HEK293 (cell line): ENCODE measurements around the gene PTS.

ENCODE experiments used
- CTCF ChIA-PET: fragments of 350-600 bp; formaldehyde crosslinking; extraction: SDS; loops from one replicate; lab custom pipeline; 2021; ENCODE audit warnings: antibody characterized with exemption; lab: Yijun Ruan, JAX
- POLR2A ChIA-PET: fragments of 300-600 bp; formaldehyde crosslinking; extraction: SDS; loops from one replicate; lab custom pipeline; 2020; ENCODE audit warnings: antibody characterized with exemption, inconsistent platforms; lab: Yijun Ruan, JAX
- H3K27ac ChIP-seq: fragments of 200-500 bp; sonication (Bioruptor generic); 2 replicates; pipeline ENCODE4 v1.5.1; 2014; ENCODE audit warnings: low read depth, low read length, control low read depth, inconsistent platforms; ENCODE audit errors: extremely low read depth
- H3K36me3 ChIP-seq, 2 experiments: fragments of 200-500 bp in 1 of 2; sonication (Bioruptor generic) in 1 of 2; 1 replicate in 1 of 2; 2 replicates in 1 of 2; pipeline ENCODE4 v1.5.1; 2014 to 2017; ENCODE audit warnings: inconsistent platforms in 2 of 2, low read length in 2 of 2; ENCODE audit not compliant: control insufficient read depth in 2 of 2, insufficient read depth in 1 of 2
- H3K4me1 ChIP-seq: fragments of 200-500 bp; sonication (Bioruptor generic); 2 replicates; pipeline ENCODE4 v1.5.1; 2014; ENCODE audit warnings: mild to moderate bottlenecking, low read length, inconsistent platforms; ENCODE audit not compliant: control insufficient read depth, insufficient read depth
- H3K4me3 ChIP-seq: 2 replicates; pipeline ENCODE4 v1.5.1; 2011; ENCODE audit warnings: low read depth, mild to moderate bottlenecking, control low read depth, low read length, moderate library complexity
- H3K9me3 ChIP-seq: fragments of 200-500 bp; sonication (Bioruptor generic); 2 replicates; pipeline ENCODE4 v1.5.1; 2014; ENCODE audit warnings: low read depth, low read length, inconsistent platforms; ENCODE audit not compliant: control insufficient read depth, insufficient read depth
- AEBP2 ChIP-seq: fragments of 450-650 bp; formaldehyde crosslinking; IDR thresholded peaks from 2 replicates; pipeline ENCODE4 v1.5.1; 2016; ENCODE audit warnings: missing biosample characterization, missing genetic modification characterization, borderline replicate concordance
- KLF7 ChIP-seq: fragments of 450-650 bp; formaldehyde crosslinking; IDR thresholded peaks from 2 replicates; pipeline ENCODE4 v1.5.1; 2016; ENCODE audit warnings: missing biosample characterization, missing genetic modification characterization, borderline replicate concordance
- OVOL3 ChIP-seq: fragments of 450-650 bp; formaldehyde crosslinking; IDR thresholded peaks from 2 replicates; pipeline ENCODE4 v1.5.1; 2016; ENCODE audit warnings: missing biosample characterization, missing genetic modification characterization
- PRDM2 ChIP-seq: fragments of 450-650 bp; formaldehyde crosslinking; IDR thresholded peaks from 2 replicates; pipeline ENCODE4 v1.5.1; 2016; ENCODE audit warnings: missing biosample characterization, missing genetic modification characterization, borderline replicate concordance
- ZBTB21 ChIP-seq: fragments of 450-650 bp; formaldehyde crosslinking; IDR thresholded peaks from 2 replicates; pipeline ENCODE4 v1.5.1; 2017; ENCODE audit warnings: missing biosample characterization, missing genetic modification characterization
- ZNF133 ChIP-seq: fragments of 450-650 bp; formaldehyde crosslinking; IDR thresholded peaks from 2 replicates; pipeline ENCODE4 v1.5.1; 2016; ENCODE audit warnings: missing biosample characterization, missing genetic modification characterization
- ZNF174 ChIP-seq: fragments of 450-650 bp; formaldehyde crosslinking; IDR thresholded peaks from 2 replicates; pipeline ENCODE4 v1.5.0; 2017; ENCODE audit warnings: missing biosample characterization, mild to moderate bottlenecking, missing genetic modification characterization
- ZNF19 ChIP-seq: fragments of 450-650 bp; formaldehyde crosslinking; IDR thresholded peaks from 2 replicates; pipeline ENCODE4; 2016; ENCODE audit warnings: missing biosample characterization, missing genetic modification characterization, low read depth
- ZNF404 ChIP-seq: fragments of 450-650 bp; formaldehyde crosslinking; IDR thresholded peaks from 2 replicates; pipeline ENCODE4 v1.5.1; 2017; ENCODE audit warnings: missing biosample characterization, missing genetic modification characterization
- ZNF433 ChIP-seq: fragments of 450-650 bp; formaldehyde crosslinking; IDR thresholded peaks from 2 replicates; pipeline ENCODE4 v1.5.1; 2016; ENCODE audit warnings: missing biosample characterization, missing genetic modification characterization, low read depth
- ZNF501 ChIP-seq: fragments of 450-650 bp; formaldehyde crosslinking; IDR thresholded peaks from 2 replicates; pipeline ENCODE4 v1.5.1; 2016; ENCODE audit warnings: missing biosample characterization, missing genetic modification characterization
- ZNF529 ChIP-seq: fragments of 450-650 bp; formaldehyde crosslinking; IDR thresholded peaks from 2 replicates; pipeline ENCODE4 v1.5.1; 2017; ENCODE audit warnings: missing genetic modification characterization, missing biosample characterization; ENCODE audit not compliant: insufficient replicate concordance
- ZNF548 ChIP-seq: fragments of 450-650 bp; formaldehyde crosslinking; IDR thresholded peaks from 2 replicates; pipeline ENCODE4 v1.5.1; 2016; ENCODE audit warnings: missing biosample characterization, missing genetic modification characterization
- ZNF585B ChIP-seq: fragments of 450-650 bp; formaldehyde crosslinking; IDR thresholded peaks from 2 replicates; pipeline ENCODE4 v1.5.1; 2016; ENCODE audit warnings: missing biosample characterization, missing genetic modification characterization
- ZNF621 ChIP-seq: fragments of 450-650 bp; formaldehyde crosslinking; IDR thresholded peaks from 2 replicates; pipeline ENCODE4 v1.5.1; 2017; ENCODE audit warnings: missing biosample characterization, missing genetic modification characterization
- ZNF707 ChIP-seq: fragments of 450-650 bp; formaldehyde crosslinking; IDR thresholded peaks from 2 replicates; pipeline ENCODE4 v1.5.1; 2016; ENCODE audit warnings: missing biosample characterization, missing genetic modification characterization
- ZNF747 ChIP-seq: fragments of 450-650 bp; formaldehyde crosslinking; IDR thresholded peaks from 2 replicates; pipeline ENCODE4 v1.5.1; 2016; ENCODE audit warnings: missing biosample characterization, missing genetic modification characterization
- ZSCAN16 ChIP-seq: fragments of 450-650 bp; formaldehyde crosslinking; IDR thresholded peaks from 2 replicates; pipeline ENCODE4 v1.5.1; 2016; ENCODE audit warnings: missing biosample characterization, missing genetic modification characterization
- TF ChIP-seq, protein P1 (sequence below): fragments of 450-650 bp; formaldehyde crosslinking; IDR thresholded peaks from 2 replicates; pipeline ENCODE4 v1.5.1; 2016; ENCODE audit warnings: missing biosample characterization, missing genetic modification characterization

The PTS gene

GRCh38 chr11:112223121-112223520 is 3.1 kb upstream of the PTS start:
- peaks cover 0 to 2% of the 10 kb centered on the region in 2 experiments; a peak in 1 of 3 replicates for H3K36me3 ChIP-seq
- no peak overlapping the region for H3K4me3 ChIP-seq
- H3K9me3 ChIP-seq: no peaks in the 10 kb centered on the region
- CTCF ChIA-PET: interaction anchor here (0.9 to 19.0 kb wide), 2 partner anchors 61 to 1066 kb away, joined by 4 to 308 read pairs; no protein-coding TSS in a partner anchor
- no peaks in the 10 kb centered on the region for H3K4me1 ChIP-seq
- TF ChIP-seq ZNF621 (tag by site-specific recombination) (no peak), ZNF19 (tag by site-specific recombination) (no peak), OVOL3 (no peak), PRDM2 (no peak), ZNF585B (tag by site-specific recombination) (no peak), ZNF548 (no peak), ZNF174 (no peak), ZNF501 (no peak), ZBTB21 (no peak), ZNF529 (tag by site-specific recombination) (no peak), ZNF747 (tag by site-specific recombination) (no peak), ZSCAN16 (tag by site-specific recombination) (no peak), KLF7 (tag by site-specific recombination) (no peak), ZNF404 (tag by site-specific recombination) (no peak), AEBP2 (tag by site-specific recombination) (no peak), ZNF707 (tag by site-specific recombination) (no peak), ZNF133 (no peak), ZNF433 (tag by site-specific recombination) (no peak)
- TF ChIP-seq, protein P1, sequence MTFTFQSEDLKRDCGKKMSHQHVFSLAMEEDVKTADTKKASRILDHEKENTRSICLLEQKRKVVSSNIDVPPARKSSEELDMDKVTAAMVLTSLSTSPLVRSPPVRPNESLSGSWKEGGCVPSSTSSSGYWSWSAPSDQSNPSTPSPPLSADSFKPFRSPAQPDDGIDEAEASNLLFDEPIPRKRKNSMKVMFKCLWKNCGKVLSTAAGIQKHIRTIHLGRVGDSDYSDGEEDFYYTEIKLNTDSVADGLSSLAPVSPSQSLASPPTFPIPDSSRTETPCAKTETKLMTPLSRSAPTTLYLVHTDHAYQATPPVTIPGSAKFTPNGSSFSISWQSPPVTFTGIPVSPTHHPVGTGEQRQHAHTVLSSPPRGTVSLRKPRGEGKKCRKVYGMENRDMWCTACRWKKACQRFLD (tag by site-specific recombination): no peak
- H3K27ac ChIP-seq: no peak overlapping the region
- POLR2A ChIA-PET: no interaction called here
